HepG2 (cell line): ENCODE measurements around the gene TUBB4A. TPM values are rescaled to one million over a fixed set of nuclear protein-coding genes. Genes with fewer than 3 reads are reported as not detected.

Experiments
- PRDM4 ChIP-seq: sonication (generic); formaldehyde crosslinking; IDR thresholded peaks from 2 replicates; pipeline ENCODE4 v1.9.0; 2021; ENCODE audit warnings: missing genetic modification reagents, borderline replicate concordance
- ZBTB34 ChIP-seq: sonication (generic); formaldehyde crosslinking; IDR thresholded peaks from 2 replicates; pipeline ENCODE4 v1.8.0; 2022; ENCODE audit warnings: mild to moderate bottlenecking, missing genetic modification reagents
- ZNF263 ChIP-seq: sonication (generic); formaldehyde crosslinking; IDR thresholded peaks from 2 replicates; pipeline ENCODE4 v1.4.0; 2020; ENCODE audit warnings: missing genetic modification reagents
- ZNF687 ChIP-seq: sonication (generic); formaldehyde crosslinking; IDR thresholded peaks from 2 replicates; pipeline ENCODE4 v1.5.1; 2020; ENCODE audit warnings: mild to moderate bottlenecking, missing genetic modification reagents, moderate library complexity
- polyA plus RNA-seq, 8 experiments: library from polyadenylated mRNA; depleted of rRNA in 3 of 8; stranded (reverse) in 7 of 8; unstranded in 1 of 8; fragments of >200 nt; fragmentation: Illumina TruSeq in 4 of 8; extraction: Trizol in 4 of 8; gene quantifications; 2 replicates each; pipeline versions ENCODE4 v1.2.1 to v1.2.3, GENCODE V29; 2011 to 2016; ENCODE audit warnings: low read depth in 4 of 8, missing spikeins in 1 of 8, mixed read lengths in 1 of 8; ENCODE audit not compliant: insufficient read depth in 1 of 8
- total RNA-seq, 5 experiments: library from RNA; depleted of rRNA; stranded (reverse); fragments of >200 nt; fragmentation: Illumina TruSeq; extraction: Trizol; gene quantifications; 2 replicates each; pipeline ENCODE4 v1.2.3, GENCODE V29; 2016; ENCODE audit warnings: low read depth in 1 of 5

TUBB4A gene
- total and polyA plus RNA-seq, 2 of the 13 experiments (the other 11 are each of a cell fraction or from before 2014, with no cell fraction given), result not detected

GRCh38 chr19:6501740-6502648 lies at the start of gene TUBB4A (continued):
- no peak for TF ChIP-seq PRDM4 (CRISPR knock-in tag)
- peak; percentile 32 for TF ChIP-seq ZNF687 (CRISPR knock-in tag)
- no peak for TF ChIP-seq ZBTB34 (CRISPR knock-in tag)
- peak; percentile 28; the same call in 1 of the 2 replicates for TF ChIP-seq ZNF263 (CRISPR knock-in tag)
